Activated CD4-positive, alpha-beta T cell treated with anti-CD3 and anti-CD28 coated beads, Interleukin-2, amount 50 U/mL, for 24 hours (primary cell): ENCODE measurements around the gene VWA5B1.

Experiments used
- DNase-seq, 2 donors: peaks; one replicate each; pipeline ENCODE4 v3.0.0-alpha.2; 2020; ENCODE audit warnings: low read depth in 1 of 2, low spot score in 1 of 2

VWA5B1 gene

DNA sequence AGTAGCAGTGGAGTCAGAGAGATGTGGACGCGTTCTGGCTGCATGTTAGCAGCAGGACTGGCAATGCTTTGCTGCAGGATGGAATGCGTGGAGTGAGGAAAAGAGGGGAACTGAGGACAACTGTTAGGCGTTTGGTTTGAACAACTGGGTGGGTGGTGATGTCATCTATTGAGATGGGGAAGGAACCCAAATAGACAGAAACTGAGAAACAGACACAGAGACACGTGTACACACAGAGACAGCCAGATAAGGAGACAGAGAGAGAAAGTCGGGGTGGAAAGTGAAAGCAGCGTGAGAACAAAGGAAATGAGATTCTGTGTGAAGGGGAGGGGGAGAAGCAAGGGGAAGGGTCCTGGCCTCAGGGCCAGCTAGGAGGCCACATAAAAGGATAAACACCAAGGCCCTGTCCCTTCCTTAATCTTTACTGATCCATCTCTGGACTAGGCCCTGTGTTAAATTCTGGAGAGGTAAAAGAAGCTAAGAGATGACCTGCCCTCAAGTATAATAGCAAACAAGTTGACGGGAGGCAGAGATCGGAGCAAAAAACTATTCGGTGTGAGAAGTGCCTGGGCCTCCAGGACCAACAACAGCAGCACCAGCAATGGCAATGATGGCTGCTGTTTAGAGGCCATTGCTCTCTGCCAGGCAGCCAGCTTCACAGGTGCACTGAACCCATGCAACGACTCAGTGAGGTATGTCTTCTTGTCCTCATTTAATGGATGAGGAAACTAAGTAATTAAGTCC lies 31.6 kb downstream of the VWA5B1 start:
- DNase-seq, result peak in 1 of 2 donors; percentile 27

DNA sequence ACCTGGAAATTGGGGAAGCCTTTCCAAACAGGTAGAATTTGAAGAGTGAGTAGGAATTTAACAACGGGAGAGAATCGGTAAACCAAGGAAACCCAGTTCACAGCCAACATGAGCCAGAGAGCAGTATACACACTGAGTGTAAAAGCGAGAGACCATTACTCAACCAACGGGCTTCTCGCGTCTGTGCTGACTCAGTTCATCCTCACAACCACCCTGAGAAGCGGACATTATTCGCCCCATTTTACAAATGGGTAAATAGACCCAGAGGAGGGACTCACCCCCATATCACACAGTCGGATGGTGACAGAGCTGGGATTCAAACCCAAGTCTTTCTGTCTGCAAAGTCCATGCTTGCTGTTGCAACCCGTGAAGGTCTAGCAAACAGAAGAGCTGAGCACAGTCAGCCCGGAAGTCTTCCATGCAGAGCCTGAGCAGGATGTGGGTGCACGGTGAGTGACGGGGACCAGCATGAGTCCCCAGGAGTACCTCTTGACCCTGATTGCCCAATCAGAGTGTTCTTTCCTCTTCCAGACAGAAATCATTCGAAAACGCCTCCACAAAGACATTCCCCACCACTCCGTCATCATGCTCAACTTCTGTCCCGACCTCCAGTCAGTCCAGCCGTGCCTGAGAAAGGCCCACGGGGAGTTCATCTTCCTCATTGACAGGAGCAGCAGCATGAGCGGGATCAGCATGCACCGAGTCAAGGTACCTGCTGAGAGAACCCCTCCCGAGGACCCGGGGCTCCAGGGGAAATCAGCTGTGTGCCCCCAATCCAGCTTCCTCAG lies 32.3 kb downstream of the VWA5B1 start:
- peak in 1 of 2 donors; percentile 21 for DNase-seq

DNA sequence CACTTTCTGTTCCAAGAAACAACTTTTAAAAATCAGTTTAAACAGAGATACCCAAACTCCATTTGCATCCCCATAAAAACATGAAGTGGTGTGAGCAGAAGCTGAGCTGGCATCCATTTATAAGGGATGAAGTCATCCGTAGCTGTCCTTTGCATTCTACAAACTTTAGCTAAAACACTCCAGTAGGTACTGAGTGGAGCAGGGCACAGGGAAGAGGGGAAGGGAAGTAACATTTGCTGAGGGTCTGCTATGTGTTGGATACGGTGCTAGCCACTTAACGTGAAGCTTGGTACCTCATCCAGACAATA lies 32.9 kb downstream of the VWA5B1 start:
- DNase-seq, result no peak

DNA sequence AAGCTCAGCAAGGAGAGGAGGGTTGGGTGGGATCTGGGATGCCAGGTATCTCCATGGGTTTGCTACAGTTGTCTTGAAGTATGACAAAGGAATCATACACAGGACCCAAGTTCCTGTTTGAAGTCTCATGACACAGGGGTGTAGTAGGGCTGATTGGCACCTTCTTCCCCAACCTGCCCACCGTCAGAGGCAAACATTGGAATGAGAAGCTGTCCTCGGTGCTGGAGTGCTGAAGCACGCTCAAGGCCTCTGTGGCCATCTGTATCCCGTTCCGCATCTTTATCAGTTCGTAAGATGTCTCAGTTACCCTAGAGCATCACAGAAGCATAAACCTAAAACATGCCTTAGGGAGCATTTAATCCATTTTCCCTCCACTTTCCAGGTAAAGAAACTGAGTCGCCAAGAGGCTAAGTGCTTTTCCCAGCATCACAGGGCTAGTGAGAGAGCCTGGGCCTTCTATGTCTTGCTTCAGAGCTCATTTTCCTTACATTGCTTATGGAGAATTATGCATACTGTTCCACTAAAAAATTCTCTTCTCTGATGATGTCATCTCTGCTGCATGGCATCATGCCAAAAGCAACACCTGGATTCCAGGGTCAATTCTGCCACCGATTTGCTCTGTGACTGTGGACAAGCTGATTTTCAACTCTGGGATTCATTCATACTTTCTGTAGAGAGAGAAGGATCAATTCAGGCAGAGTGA lies 34.2 kb downstream of the VWA5B1 start:
- DNase-seq, result no peak

DNA sequence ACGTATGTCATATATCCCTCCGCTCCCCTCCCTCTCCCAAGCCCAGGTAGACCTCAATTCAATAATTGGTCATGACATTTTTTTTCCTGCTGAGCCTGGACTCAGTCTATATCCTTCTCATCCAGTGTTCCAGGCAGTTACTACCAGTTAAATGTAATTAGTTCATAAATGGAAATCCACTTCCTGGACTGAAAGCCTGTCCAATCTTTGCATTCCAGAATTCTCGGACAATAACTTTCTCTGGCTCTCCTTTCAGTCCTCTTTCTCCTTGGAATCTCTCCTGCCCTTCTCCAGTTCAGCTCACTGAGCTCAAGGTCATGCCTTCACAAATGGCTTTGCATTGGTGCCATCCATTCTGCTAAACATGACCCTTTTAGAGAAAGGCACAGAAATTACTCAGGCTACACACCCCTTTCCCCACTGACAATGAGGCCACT lies 34.8 kb downstream of the VWA5B1 start:
- DNase-seq, result no peak

DNA sequence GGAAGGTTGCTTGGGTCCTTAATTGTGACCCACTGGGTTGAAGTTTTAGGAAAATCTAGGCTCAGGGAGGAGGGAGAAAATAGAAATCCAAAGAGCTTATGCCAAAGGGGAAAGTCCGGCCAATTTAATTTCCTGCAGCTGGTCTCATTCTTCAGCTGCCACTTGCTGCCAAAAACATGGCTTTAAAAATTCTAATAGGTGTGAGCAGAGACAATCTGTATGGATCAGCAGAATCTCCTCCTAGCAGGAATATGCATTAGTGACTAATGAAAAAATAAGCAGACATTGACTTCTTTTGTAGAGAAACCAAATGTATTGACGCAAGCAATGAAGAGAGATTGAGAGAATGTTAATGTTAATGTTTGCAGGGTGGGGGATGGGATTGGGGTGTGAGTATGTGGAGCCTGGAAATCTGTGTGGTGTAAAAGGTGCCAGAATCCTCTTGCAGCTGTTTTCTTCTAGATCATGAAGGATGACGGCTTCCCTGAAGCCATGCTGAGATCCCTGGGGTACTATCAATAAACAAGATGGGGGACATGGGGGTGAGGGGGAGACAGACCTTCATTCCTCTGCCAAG lies 35.3 kb downstream of the VWA5B1 start:
- no peak for DNase-seq

DNA sequence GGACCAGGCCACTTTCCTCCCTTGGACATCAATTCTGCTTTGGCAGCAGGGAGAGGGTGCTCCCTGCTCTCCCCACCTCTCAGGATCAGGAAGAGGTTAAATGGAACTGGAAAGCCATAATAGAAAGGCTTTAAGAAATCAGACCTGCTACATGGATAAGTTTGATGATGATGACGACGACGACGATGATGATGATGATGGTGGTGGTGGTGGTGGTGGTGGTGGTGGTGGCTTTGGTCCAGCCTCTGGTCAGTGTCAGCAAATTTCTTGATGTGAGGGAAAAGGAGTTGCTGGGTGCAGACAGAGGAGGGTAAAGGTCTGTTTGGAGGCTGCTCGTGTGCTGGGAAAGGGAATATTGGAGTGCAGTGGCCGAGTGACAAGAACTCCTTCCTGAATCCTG lies 36.8 kb downstream of the VWA5B1 start:
- DNase-seq, result no peak

DNA sequence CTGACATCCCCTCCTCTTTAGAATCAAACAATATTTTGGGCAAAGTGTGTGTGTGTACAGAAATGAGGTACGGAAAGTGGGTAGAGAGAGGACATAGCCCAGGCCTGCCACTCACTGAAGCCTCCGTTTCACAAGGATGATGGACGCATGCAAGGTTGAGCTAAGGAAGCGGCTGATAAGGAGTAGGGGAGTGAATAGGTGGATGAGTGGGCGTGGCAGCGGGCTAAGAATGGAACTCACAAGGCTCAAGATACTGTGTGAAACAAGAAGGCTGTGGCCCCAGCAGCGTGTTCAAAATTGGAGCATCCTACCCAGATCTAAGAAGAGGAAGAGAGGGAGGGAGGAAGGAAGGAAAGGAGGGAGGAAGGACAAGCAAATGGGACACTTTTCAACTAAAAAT lies 37.5 kb downstream of the VWA5B1 start:
- DNase-seq, result no peak

DNA sequence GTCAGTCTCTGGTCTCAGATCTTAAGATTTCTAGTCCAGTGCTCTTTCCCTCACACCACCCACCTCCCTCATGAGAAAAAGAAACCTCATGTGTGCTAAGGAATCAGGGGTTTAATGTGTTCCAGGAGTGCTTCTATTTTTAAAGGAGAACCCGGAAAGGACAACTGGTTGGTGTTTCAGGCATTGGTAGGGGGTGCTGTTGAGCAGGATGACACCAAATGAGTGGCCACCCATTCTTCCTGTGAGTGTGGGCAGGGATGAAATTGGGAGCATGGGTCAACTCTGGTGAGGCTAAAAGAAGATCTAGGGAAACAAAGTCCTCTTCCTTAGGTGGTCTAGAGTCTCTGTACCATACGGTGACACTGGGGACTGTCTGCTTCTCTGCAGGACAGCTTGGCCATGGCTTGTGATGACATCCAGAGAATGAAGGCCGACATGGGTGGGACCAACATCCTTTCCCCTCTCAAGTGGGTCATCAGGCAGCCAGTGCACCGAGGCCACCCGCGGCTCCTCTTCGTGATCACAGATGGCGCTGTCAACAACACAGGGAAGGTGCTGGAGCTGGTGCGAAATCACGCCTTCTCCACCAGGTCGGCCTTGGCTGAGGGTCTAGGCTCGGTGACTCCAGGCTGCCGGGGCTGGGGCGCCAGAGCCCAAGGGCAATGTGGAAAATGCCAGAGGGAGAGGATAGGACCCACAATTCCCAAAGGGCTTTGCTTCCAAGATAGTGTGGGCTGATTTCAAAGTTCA lies 39.3 kb downstream of the VWA5B1 start:
- no peak for DNase-seq

DNA sequence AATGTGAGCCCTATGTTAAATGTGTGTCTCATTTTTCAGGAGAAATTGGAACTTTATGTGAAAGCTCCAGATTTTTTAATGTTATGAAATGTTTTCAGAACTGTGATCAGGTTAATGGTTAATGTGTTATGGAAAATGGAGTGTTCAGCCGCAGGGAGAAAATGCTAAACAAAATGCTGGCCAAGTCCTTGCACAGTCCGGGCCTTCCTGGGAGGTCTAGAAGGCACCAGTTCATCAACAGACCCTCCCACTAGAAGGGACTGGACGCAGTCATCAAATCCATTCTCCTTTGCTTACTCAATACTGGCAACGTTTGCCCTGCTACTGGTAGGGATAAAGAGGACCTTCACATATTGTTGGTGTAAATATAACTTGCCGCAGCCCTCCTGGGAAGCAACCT lies 43.4 kb downstream of the VWA5B1 start:
- no peak for DNase-seq

DNA sequence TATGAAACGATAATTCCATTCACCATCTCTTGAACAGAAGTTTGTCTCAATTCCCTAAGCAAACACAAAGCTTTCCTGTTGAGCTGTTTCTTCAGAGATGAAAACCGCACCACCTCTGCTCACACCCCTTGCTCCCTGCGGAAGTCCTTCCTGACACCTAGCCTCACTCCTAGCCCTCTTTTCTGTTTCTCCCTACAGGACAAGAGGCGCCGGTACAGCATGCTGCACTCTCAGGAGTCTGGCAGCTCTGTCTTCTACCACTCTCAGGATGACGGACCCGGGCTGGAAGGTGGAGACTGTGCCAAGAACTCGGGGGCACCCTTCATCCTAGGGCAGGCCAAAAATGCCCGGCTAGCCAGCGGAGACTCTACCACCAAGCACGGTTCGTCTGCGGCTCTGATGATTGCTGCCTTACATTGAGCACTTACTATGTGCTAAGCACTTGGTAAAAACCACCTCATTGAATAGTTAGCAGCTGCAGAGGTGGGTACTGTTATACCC lies 45.5 kb downstream of the VWA5B1 start:
- no peak for DNase-seq

DNA sequence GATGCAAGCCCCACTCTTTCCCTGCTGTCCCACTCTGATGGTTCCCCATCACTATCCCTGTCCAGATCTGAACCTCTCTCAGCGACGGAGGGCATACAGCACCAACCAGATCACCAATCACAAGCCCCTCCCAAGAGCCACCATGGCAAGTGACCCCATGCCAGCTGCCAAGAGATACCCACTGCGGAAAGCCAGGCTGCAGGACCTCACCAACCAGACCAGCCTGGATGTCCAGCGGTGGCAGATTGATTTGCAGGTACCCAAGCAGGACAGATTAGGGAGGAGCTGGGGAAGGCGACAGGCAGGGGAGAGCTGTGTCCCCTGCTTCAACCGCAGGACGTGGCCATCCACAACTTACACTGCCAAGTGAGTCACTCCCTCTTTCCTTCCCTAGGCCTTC lies 46.9 kb downstream of the VWA5B1 start:
- DNase-seq, result no peak

DNA sequence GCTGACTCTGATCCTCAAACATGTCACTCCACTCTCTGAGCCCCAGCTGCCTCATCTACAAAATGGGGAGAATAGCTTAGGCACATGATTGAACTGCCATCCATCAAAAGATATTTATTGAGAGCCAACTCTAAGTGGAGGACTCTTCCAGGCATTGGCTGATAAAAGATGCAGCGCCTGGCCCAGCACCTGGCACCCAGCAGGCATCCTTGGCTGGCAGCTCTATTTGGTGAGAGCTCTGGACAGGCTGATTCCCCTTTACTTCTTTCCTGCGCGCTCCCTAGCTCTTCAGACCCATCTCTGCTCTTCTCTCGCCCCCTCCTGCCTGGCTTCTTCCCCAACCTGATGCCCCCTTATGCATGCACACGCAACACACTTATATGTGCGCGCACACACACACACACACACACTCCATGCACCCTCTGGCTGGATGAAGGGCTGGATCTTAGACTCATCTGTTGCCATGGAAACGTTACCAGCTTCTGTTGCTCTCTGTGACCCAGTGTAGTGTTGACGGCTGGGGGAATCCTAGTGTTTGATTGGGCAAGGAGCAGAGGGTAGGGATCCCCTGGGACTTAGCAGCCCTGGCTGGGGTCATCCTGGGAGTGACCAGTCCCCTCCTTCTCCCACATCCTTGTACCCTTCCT lies 49.3 kb downstream of the VWA5B1 start:
- no peak for DNase-seq

DNA sequence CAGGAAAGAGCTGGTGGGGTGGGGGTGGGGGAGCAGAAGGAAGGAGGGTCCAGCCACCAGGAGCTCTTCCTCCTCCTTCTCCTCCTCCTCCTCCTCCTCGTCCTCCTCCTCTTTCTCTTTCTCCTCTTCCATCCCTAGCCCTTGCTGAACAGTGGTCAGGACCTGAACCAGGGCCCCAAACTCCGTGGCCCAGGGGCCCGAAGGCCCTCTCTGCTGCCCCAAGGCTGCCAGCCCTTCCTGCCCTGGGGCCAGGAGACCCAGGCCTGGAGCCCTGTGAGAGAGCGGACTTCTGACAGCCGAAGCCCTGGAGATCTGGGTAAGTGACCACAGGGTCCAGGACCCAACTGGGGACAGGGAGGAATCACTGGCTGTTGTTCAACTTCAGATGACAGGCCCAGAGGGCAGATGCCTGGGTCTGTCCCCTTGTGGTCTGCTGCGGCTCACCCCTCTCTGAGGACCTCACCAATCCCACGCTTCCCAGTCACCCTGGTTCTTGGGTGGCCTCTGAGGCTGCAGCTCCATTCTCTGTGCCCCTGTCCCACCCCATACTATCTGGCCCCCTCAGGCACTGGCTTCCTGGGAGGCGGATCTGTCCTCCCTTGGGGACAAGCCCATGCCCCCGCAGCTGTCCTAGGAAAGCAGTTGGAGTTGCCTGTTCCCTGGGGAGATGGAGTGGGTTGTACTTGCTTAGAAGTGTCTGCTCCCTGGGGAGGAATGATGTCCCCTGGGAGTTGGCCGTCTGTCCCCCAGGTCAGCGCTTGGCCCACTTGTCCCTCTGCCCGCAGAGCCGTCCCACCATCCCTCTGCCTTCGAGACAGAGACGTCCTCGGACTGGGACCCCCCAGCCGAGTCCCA lies 51.8 kb downstream of the VWA5B1 start:
- DNase-seq, result no peak

DNA sequence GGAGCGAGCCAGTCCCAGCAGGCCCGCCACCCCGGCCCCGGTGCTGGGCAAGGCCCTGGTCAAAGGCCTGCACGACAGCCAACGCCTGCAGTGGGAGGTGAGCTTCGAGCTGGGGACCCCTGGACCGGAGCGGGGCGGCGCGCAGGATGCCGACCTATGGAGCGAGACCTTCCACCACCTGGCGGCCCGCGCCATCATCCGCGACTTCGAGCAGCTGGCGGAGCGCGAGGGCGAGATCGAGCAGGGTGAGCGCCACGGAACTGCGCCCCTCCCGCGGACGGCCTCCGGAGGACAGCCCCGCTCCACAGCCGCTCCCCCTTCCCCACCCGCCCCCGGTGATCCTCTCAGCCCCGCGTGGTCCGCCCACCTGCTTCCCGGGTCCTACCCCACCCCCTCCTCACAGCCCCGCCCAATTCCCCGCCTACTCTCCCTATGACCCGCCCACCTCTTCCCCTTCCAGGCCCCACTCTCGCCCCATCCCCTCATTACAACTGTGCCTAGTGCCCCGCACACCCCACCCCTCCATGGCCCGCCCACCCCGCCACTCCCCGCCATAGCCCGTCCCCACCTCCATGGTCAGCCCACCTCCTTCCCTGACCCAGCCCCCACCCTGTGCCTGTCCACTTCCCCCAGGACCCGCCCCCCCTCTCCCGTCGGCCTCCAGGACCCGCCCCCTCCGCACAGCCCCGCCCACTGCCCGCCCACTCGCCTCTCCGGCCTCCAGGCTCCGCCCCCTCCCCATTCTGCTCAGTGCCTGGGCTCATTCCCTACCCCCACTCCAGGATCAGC lies 52.7 kb downstream of the VWA5B1 start:
- no peak for DNase-seq

DNA sequence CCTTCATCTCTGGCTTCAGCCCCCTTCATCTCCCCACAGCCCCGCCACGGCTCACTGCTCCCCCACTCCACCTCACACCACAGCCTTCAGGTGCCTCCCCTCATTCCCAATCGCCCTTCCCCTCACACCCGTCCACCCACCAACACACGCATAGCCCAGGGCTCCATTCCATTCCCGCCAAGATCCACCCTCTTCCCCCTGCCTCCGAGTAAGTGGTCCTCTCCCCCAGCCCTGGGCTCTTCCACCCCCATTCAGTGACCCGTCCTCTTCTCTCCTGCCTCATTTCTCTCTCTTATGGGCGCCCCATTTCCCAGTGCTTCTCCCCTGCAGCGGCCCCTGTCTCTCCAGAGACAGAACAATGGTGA lies 53.2 kb downstream of the VWA5B1 start:
- DNase-seq, result no peak

DNA sequence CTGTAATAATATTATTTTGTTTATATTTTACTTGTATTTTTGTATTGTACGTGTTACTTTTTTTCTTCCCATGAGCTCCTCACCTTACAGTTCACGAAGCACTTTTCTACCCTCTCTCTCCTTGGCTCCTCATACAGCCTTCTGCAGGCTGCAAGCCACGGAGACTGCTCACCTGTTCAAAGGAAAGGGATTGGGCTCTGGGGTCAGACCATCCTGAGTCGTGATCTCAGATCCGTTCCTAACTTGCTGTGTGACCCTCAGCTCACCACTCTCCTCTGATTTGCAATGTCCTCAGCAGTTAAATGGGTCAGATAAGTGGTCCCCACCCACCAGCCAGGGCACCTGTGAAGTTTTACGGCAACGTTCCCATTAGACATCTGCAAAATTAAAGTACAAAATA lies 54.1 kb downstream of the VWA5B1 start:
- no peak for DNase-seq

DNA sequence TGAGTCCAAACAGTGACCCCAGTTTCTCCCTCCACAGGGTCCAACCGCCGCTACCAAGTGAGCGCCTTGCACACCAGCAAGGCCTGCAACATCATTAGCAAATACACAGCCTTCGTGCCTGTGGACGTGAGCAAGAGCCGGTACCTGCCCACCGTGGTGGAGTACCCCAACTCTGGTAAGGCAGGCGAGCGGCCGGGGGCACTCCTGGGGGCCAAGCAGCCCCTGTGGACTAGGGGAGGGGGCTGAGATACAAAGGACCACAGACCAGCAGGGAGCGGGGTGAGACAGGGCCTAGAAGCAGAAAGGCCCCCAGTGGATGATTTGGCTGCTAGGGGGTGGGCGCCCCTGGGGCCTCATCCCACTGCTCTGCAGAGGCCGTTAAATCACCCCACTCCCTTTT lies 54.7 kb downstream of the VWA5B1 start:
- no peak for DNase-seq

DNA sequence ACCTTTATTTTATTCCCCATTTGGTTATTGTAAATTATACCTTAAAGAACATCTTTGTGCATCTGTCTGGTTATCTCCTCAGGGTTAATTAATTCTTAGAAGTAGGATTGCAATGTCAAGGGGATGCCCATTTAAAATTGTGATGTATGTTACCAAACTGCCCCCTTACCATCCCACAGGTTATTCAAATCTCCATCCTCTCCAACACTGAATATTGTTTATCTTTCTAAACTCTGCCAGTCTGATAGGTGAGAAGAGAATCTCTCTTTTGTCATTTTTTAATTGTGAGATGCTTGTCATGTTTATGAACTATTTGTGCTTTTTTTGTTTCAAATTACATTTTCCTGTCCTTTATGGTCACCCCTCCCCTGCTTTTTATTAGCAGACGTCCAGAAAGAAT lies 55.8 kb downstream of the VWA5B1 start:
- DNase-seq, result no peak
